Activated B cell treated with CpG ODN at 0.5 μM for 24 hours (primary cell): ENCODE data around the gene MTARC1. TPM values are rescaled to one million over a fixed set of nuclear protein-coding genes. Genes with fewer than 3 reads are reported as not detected.

Source experiments
- ATAC-seq: fragments of 200-7000 bp; cut with Tn5 transposase; one replicate; pipeline ENCODE4 v1.10.0; 2021; ENCODE audit warnings: low read depth, mild to moderate bottlenecking, moderate library complexity
- CTCF ChIA-PET: fragments of 350-600 bp; sonication (Branson Sonifier 250); formaldehyde crosslinking; loops from one replicate; lab custom pipeline; 2021; ENCODE audit warnings: antibody characterized with exemption; lab: Charles Lee
- POLR2A ChIA-PET: fragments of 350-600 bp; sonication (Branson Sonifier 250); formaldehyde crosslinking; loops from one replicate; lab custom pipeline; 2021; ENCODE audit warnings: antibody characterized with exemption; lab: Charles Lee
- DNase-seq: peaks from one replicate; pipeline ENCODE4 v3.0.0; 2022
- H3K27ac Mint-ChIP-seq: one replicate; pipeline ENCODE4 v1.8.0; 2020; ENCODE audit warnings: mixed read lengths
- H3K27me3 Mint-ChIP-seq: one replicate; pipeline ENCODE4 v1.8.0; 2021; ENCODE audit warnings: mixed read lengths
- H3K36me3 Mint-ChIP-seq: one replicate; pipeline ENCODE4 v1.8.0; 2021; ENCODE audit warnings: low read depth, mixed read lengths
- H3K4me1 Mint-ChIP-seq: one replicate; pipeline ENCODE4 v1.8.0; 2021; ENCODE audit warnings: mixed read lengths
- H3K4me3 Mint-ChIP-seq: one replicate; pipeline ENCODE4 v1.8.0; 2020; ENCODE audit warnings: mild to moderate bottlenecking, mixed read lengths
- H3K9me3 Mint-ChIP-seq: one replicate; pipeline ENCODE4 v1.8.0; 2020; ENCODE audit warnings: mixed read lengths
- intact Hi-C: fragments of 100-400 bp; cut with micrococcal nuclease; formaldehyde crosslinking; loops from one replicate; pipeline ENCODE4 v1.15.1; 2024
- total RNA-seq: library from RNA; stranded (reverse); gene quantifications from 2 replicates; pipeline ENCODE4 v1.2.3, GENCODE V29; 2022
- TF ChIP-seq, protein P1 (sequence below): fragments of 200-600 bp; IDR thresholded peaks from one replicate; pipeline ENCODE4 v1.8.0; 2022; ENCODE audit warnings: antibody characterized with exemption, mild to moderate bottlenecking

Gene MTARC1
- total RNA-seq, 1 donor from 2014 or later, result 2.2 TPM

DNA sequence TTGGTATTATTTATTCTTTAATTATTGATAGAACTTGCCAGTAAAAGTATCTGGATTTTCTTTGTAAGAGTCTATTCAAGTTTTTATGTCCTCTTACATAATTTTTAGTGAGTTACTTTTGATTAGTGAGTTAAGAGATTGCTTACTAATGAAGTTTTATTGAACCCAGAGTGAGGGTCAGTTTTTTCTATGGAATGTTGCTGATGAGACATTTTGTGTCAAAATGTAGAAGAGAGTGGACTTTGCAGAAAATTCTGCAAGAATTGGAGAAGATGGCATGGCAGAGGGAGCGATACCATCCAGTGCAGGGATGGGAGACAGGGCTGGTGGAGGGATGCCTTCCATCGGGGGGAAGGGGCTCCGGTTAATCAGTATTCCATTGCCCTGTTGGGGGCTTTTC lies 27.6 kb upstream of the MTARC1 start:
- ATAC-seq (no peak), DNase-seq (no peak)
- H3K36me3 Mint-ChIP-seq, result peaks cover 4% of the 10 kb centered on the region
- no peak overlapping the region for H3K27ac Mint-ChIP-seq
- H3K27me3 Mint-ChIP-seq, result peaks cover 2% of the 10 kb centered on the region
- TF ChIP-seq, protein P1, sequence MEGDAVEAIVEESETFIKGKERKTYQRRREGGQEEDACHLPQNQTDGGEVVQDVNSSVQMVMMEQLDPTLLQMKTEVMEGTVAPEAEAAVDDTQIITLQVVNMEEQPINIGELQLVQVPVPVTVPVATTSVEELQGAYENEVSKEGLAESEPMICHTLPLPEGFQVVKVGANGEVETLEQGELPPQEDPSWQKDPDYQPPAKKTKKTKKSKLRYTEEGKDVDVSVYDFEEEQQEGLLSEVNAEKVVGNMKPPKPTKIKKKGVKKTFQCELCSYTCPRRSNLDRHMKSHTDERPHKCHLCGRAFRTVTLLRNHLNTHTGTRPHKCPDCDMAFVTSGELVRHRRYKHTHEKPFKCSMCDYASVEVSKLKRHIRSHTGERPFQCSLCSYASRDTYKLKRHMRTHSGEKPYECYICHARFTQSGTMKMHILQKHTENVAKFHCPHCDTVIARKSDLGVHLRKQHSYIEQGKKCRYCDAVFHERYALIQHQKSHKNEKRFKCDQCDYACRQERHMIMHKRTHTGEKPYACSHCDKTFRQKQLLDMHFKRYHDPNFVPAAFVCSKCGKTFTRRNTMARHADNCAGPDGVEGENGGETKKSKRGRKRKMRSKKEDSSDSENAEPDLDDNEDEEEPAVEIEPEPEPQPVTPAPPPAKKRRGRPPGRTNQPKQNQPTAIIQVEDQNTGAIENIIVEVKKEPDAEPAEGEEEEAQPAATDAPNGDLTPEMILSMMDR, result no peak
- H3K9me3 Mint-ChIP-seq, result no peaks in the 10 kb centered on the region
- intact Hi-C loops, result no loop called here
- H3K4me3 Mint-ChIP-seq, result no peak overlapping the region
- POLR2A ChIA-PET, result no interaction called here
- no peaks in the 10 kb centered on the region for H3K4me1 Mint-ChIP-seq
- CTCF ChIA-PET, result no interaction called here

DNA sequence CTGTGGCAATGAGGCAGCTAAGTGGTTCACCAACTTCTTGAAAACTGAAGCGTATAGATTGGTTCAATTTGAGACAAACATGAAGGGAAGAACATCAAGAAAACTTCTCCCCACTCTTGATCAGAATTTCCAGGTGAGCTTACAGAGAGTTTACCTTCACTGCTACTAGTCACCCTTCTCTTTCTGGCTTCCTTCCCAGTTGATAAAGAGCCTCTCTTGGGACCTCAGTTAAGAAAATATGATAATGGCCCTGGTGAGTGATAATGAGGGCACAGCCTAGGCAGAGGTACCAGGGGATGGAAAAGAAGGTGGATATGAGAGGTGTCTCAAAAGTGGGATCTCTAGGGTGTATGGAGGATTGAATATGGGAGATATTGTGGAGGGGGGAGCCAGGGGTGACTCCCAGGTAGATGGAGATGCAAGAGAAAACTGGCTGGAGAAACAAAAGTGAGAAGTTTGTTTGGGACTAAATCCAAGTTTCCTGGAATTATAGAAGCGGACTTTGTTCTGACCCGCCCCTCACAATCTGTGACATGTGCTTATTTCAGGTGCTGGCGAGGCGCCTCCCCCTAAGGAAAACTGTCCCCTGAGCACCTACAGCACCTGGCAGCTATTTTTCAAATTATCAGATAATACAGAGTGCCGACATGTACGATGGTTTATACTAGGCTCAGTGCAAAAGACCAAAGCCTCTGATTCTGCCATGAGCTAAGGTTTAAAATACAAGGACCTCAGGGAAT lies 24.9 kb upstream of the MTARC1 start:
- TF ChIP-seq, protein P1, result no peak

DNA sequence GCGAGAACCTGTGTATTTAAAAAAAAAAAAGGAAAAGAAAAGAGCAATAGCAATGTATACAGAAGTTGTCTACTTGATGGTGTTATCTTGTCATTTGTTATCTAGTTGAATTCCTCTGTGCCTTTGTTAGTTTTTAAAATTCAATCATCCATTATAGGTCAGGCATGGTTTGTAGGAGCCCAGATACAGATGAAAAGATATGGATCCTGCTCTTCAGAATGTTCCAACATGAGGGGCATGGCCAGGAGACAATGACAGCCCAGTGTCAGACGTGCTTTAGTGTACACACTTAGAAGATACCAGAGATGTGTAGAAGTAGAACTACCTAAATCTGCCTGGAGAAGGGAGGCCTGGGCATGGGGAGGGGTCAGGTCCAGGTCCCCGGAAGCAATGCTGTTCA lies 22.0 kb upstream of the MTARC1 start:
- H3K9me3 Mint-ChIP-seq, result no peaks in the 10 kb centered on the region
- DNase-seq (no peak), ATAC-seq (no peak)
- TF ChIP-seq, protein P1, result no peak
- H3K4me1 Mint-ChIP-seq, result peaks cover 15% of the 10 kb centered on the region
- POLR2A ChIA-PET, result no interaction called here
- no peaks in the 10 kb centered on the region for H3K36me3 Mint-ChIP-seq
- H3K27ac Mint-ChIP-seq, result no peak overlapping the region
- H3K4me3 Mint-ChIP-seq, result no peak overlapping the region
- CTCF ChIA-PET, result interaction anchor here (4.3 kb wide), 1 partner anchor 11 kb away, joined by 19 read pairs; no protein-coding TSS in a partner anchor
- intact Hi-C loops, result no loop called here
- no peaks in the 10 kb centered on the region for H3K27me3 Mint-ChIP-seq

More for the DNA sequence above, 24.9 kb upstream of the MTARC1 start:
- DNase-seq (no peak), ATAC-seq (no peak)
- H3K4me3 Mint-ChIP-seq, result no peak overlapping the region
- H3K36me3 Mint-ChIP-seq, result no peaks in the 10 kb centered on the region
- H3K27me3 Mint-ChIP-seq, result peaks cover 2% of the 10 kb centered on the region
- no peaks in the 10 kb centered on the region for H3K9me3 Mint-ChIP-seq
- no peak overlapping the region for H3K27ac Mint-ChIP-seq
- POLR2A ChIA-PET, result interaction anchor here (0.7 kb wide), 1 partner anchor 1341 kb away, joined by 3 read pairs; no protein-coding TSS in a partner anchor
- CTCF ChIA-PET, result interaction anchor here (1.2 to 4.3 kb wide), 2 partner anchors 14 to 29 kb away, joined by 4 to 19 read pairs; no protein-coding TSS in a partner anchor
- intact Hi-C loops, result no loop called here
- no peaks in the 10 kb centered on the region for H3K4me1 Mint-ChIP-seq

DNA sequence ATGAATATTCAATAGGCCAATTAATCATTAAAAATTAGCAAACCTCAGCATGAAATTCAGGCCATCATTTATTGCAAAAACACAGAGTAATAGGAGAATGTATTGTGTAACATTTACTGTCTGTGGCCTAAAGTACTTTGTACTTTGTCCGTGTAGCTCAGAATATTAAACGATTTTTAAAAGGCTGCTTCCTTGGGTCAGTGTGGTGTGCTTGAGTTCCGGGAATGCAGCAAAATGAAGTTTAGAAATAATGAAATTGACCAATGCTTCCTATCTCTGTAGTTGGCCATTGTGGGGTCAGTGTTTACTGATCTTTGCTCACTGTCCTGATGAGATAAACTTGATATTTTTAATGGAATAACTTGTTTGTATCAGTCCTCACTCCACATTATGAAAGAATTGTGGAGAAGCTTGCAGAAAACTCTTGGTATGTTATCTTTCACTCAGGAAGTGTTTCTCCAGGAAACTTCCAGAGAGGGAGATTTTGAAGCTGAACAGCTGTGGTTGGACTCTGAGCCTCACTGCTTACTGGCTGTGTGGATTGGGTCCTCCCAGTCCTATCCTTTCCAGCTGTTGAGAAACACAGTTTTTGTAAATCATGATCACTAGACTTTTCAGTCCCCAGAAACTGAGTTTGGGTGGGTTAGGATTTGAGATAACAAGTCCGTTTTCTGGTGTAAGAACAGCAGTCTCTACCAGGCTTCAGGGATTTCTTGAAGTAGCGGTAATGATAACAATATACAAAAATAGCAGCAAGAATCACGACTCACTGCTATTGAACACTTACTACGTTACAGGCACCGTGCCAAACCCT lies 19.2 kb upstream of the MTARC1 start:
- H3K9me3 Mint-ChIP-seq, result no peaks in the 10 kb centered on the region
- H3K27me3 Mint-ChIP-seq, result no peaks in the 10 kb centered on the region
- POLR2A ChIA-PET, result no interaction called here
- H3K36me3 Mint-ChIP-seq, result no peaks in the 10 kb centered on the region
- DNase-seq, result no peak
- TF ChIP-seq, protein P1, result no peak
- no peak overlapping the region for H3K4me3 Mint-ChIP-seq
- ATAC-seq, result no peak
- no peak overlapping the region for H3K27ac Mint-ChIP-seq
- CTCF ChIA-PET, result no interaction called here
- peaks cover 34% of the 10 kb centered on the region for H3K4me1 Mint-ChIP-seq
- intact Hi-C loops, result no loop called here

DNA sequence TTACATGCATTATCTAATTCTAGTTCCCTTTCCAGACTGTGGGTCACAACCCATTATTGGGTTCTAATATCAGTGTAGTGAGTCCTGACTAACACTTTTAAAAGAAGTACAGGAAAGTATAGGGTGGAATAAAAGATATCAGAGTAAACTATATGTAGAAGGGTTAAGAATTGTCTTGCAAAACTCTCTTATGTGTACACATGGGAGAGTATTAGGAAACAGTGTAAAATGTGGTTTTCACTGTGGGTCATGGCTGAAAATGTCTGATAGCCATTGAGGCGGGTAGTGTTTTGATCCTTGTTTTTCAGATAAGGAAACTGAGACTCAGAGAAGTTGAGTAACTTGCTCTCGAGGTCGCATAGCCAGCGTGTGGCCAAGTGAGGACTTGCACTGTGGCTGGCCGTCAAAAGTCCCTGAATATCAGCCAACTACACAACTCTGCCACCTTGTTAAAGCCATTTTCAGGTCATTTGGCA lies 18.5 kb upstream of the MTARC1 start:
- intact Hi-C loops, result no loop called here
- Mint-ChIP-seq H3K4me1 (peaks cover 40% of the 10 kb centered on the region), H3K4me3 (no peak overlapping the region), H3K27ac (no peak overlapping the region), H3K27me3 (no peaks in the 10 kb centered on the region), H3K9me3 (no peaks in the 10 kb centered on the region), H3K36me3 (no peaks in the 10 kb centered on the region)
- CTCF ChIA-PET, result interaction anchor here (1.0 kb wide), 1 partner anchor 77 kb away, joined by 4 read pairs; no protein-coding TSS in a partner anchor
- DNase-seq, result no peak
- TF ChIP-seq, protein P1, result no peak
- no peak for ATAC-seq
- POLR2A ChIA-PET, result no interaction called here
